GM12874 (cell line): Measurements from ENCODE around the gene TMEM91.

Experiments
- CTCF ChIP-seq: IDR thresholded peaks from 2 replicates; pipeline ENCODE4 v1.5.1; 2011; ENCODE audit warnings: low read depth, mild to moderate bottlenecking, control low read depth, low read length, moderate library complexity; ENCODE audit not compliant: insufficient read depth

The TMEM91 gene

DNA sequence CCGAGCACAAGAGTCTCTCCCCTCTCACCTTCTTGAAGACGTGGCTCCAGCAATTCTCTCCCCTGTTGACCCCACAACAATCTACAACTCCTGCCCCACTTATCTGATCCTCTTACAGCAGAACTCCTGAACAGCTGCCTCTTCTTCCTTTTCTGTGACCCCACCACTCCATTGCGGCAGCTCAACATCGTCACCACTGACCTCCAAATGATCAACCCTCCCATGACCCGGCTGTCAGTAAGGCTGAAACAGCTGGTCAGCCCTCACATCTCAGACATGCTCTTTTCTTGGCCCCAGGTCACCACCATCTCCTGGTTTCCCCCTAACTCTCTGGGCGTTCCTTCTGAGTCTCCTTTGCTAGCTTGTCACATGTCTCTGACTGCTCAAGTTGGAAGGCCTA lies 19.0 kb downstream of the TMEM91 start:
- no peak for TF ChIP-seq CTCF

DNA sequence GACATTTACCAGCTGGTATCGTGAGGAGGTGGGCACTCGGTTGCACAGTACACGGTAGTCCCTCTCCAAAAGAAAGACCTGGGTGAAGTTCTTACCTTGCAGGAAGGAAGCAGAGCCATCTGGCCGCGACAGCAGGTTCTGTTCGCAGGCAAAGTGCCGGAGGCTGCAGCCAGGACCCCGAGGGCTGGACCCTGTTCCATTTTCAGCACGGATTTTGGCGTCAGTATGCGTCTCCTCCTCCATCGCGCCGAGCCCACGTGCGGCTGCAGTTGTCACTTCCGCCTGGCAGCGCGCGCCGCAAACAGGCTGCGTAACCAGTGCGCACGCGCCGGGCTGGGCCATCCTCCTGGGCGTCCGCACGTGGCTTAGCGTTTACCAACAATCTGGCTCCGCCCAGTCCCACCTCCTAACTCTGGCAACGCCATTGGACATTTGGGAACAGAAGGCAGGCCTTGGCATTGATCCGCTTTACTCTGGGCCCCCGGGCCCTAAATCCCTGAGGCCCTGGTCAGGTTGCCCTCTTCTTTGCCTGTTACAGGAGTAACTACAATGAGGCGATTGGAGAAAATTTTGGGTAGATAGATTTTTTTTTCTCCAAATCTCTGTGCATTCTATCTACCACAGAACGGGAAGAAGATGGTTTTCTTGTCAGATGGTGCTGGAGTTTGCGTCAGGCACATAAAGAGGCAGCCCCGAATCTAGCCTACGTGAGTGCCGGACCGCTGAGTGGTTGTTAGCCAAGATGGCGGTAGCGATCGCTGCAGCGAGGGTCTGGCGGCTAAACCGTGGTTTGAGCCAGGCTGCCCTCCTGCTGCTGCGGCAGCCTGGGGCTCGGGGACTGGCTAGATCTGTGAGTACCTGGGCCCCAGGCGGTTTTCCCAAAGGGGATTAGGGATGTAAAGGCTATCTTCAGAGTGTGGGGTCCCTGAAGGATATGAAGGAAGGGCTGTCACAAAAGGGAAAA lies 21.0 kb downstream of the TMEM91 start, which contains the start of the genes BCKDHA and EXOSC5:
Gene BCKDHA (plus strand): TSS at position 733 of the 964 bp plus-strand sequence. CDS start 10 bp downstream, at position 743.
Gene EXOSC5 (minus strand): TSS at position 274 of the 964 bp plus-strand sequence. CDS start 31 bp downstream, at position 243.
- no peak for TF ChIP-seq CTCF

DNA sequence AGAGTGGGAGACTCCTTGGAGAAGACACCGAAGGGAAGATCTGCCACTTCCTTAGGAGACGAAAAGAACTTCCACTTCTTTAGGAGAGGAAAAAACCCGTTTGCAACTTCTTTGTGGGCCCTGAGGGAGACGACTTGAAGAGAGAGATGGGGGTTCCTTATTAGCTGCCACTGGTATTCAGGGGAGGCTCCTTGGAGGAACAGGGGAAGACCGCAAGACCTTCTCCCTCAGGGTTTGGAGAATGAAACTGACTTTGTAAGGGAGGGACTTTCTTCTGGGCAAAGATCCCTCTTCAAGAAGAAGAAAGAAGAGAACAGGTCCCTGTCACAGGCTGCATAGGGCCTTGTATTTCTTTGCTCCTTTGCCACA lies 21.7 kb downstream of the TMEM91 start:
- TF ChIP-seq CTCF: no peak

DNA sequence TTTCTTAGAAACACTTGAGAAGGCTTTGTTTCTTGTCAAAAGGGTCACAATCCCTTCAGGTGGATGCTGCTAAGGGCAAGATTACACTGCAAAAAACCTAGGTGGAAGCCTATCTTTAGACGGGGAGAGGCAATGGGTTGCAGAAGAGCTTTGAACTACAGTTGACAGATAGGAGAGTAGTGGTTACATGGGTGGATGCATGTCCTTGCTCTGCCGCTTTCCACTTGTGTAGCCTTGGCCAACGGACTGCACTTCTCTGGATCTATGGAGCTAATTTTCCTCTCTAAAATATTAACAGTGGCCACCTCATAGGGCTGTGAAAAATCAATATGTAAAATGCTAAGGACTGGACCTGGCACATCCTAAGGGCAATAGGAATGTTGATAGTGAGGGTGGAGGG lies 22.3 kb downstream of the TMEM91 start:
- no peak for TF ChIP-seq CTCF

DNA sequence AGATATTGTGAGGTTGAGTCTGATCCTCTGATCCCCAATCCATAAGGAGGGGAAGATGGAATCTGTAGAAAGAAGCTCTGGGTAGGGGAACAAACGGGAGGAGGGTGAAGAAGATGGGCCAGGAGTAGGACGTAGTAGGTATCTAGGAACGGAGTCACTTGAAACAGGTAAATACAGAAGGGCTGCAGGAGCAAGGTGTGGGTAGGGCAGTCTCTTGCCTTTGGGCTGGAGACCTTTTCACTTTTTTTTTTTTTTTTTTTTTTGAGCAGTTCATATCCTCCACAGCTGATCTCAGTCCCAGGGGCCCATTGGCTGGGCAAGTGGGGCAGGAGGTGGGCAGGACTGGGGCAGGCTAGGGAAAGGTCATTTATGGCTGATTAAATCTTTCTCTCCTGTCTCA lies 22.8 kb downstream of the TMEM91 start:
- no peak for TF ChIP-seq CTCF

DNA sequence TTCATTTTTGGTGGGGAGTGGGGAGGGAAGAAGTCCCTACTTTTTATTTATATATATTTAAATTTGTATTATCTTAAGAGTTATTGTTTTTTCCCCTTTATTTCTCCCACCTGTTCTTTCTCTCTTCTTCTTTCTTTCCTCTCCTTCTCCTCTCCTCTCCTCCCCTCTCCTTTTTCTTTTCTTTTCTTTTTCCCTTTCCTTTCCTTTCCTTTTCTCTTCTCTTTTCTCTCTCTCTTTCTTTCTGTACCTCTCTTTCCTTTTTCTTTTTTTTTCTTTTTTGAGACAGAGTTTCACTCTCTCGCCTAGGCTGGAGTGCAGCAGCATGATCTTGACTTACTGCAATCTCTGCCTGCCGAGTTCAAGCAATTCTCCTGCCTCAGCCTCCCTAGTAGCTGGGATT lies 23.2 kb downstream of the TMEM91 start:
- no peak for TF ChIP-seq CTCF

GRCh38 chr19:41401483-41401882 lies 25.1 kb downstream of the TMEM91 start:
- no peak for TF ChIP-seq CTCF
